SK-N-SH treated with all-trans-retinoic acid at 6 μM for 48 hours (cell line): Measurements from ENCODE around the gene SNAPC2.

Experiments
- CSRNP3 ChIP-seq: fragments of 250-450 bp; sonication (Bioruptor Pico); IDR thresholded peaks from 2 replicates; pipeline ENCODE4 v1.5.1; 2021; ENCODE audit warnings: mild to moderate bottlenecking, moderate library complexity
- GLIS3 ChIP-seq: fragments of 250-450 bp; sonication (Bioruptor Pico); IDR thresholded peaks from 2 replicates; pipeline ENCODE4 v1.5.0; 2020; ENCODE audit warnings: mild to moderate bottlenecking, moderate library complexity
- TCF4 ChIP-seq: fragments of 250-450 bp; sonication (Bioruptor Pico); IDR thresholded peaks from 2 replicates; pipeline ENCODE4 v1.8.0; 2021; ENCODE audit warnings: mild to moderate bottlenecking, moderate library complexity, borderline replicate concordance
- TOX ChIP-seq: fragments of 250-450 bp; sonication (Bioruptor Pico); IDR thresholded peaks from 2 replicates; pipeline ENCODE4 v1.8.0; 2021; ENCODE audit warnings: mild to moderate bottlenecking, moderate library complexity, borderline replicate concordance
- ZFP3 ChIP-seq: fragments of 250-450 bp; sonication (Bioruptor Pico); IDR thresholded peaks from 2 replicates; pipeline ENCODE4 v1.5.0; 2020; ENCODE audit warnings: mild to moderate bottlenecking, moderate library complexity
- ZFP30 ChIP-seq: fragments of 450-650 bp; formaldehyde crosslinking; IDR thresholded peaks from 2 replicates; pipeline ENCODE4 v1.5.0; 2022; ENCODE audit warnings: mild to moderate bottlenecking, moderate library complexity

GRCh38 chr19:7932276-7932929 is 12.3 kb downstream of the SNAPC2 start:
- TF ChIP-seq CSRNP3 (CRISPR knock-in tag) (no peak), ZFP30 (CRISPR knock-in tag) (no peak), ZFP3 (peak; percentile 96), TOX (no peak), TCF4 (no peak), GLIS3 (no peak)
